Vagina (tissue), 2 donors: ENCODE measurements around the gene CDH4.

Experiments used
- CTCF ChIP-seq, 3 experiments: fragments of 450-650 bp in 2 of 3; fragments of 200-600 bp in 1 of 3; sonication (generic) in 1 of 3; IDR thresholded peaks; one replicate each; pipeline ENCODE4 v1.5.1; 2017 to 2019; ENCODE audit warnings: antibody characterized with exemption in 3 of 3, mild to moderate bottlenecking in 2 of 3, moderate library complexity in 2 of 3
- POLR2A ChIP-seq, 2 donors: fragments of 450-650 bp; IDR thresholded peaks; one replicate each; pipeline ENCODE4 v1.6.1; 2017; ENCODE audit warnings: antibody characterized with exemption in 2 of 2, mild to moderate bottlenecking in 2 of 2, moderate library complexity in 2 of 2
- POLR2AphosphoS5 ChIP-seq, 2 donors: sonication (generic); formaldehyde crosslinking; IDR thresholded peaks; one replicate each; pipeline ENCODE4 v1.9.0; 2017; ENCODE audit warnings: antibody characterized with exemption in 2 of 2, mild to moderate bottlenecking in 2 of 2, low read depth in 1 of 2; ENCODE audit not compliant: insufficient read depth in 1 of 2

GRCh38 chr20:61778495-61778863, 526.4 kb downstream of the CDH4 start:
- TF ChIP-seq POLR2AphosphoS5 (IDR thresholded peaks at IDR 0.05; ENCODE audit: insufficient read depth in 1 of 2, low read depth in 1 of 2), result no peak
- TF ChIP-seq CTCF (IDR thresholded peaks at IDR 0.05), result no peak
- no peak for TF ChIP-seq POLR2A (IDR thresholded peaks at IDR 0.05)
